Fibroblast of lung (primary cell): Measurements from ENCODE around the gene DYRK1A. TPM values are rescaled to one million over a fixed set of nuclear protein-coding genes. Genes with fewer than 3 reads are reported as not detected.

Experiments used
- DNase-seq, 2 donors: peaks; one replicate each; pipeline versions ENCODE4 v3.0.0 to v3.0.0-alpha.2; 2010; ENCODE audit warnings: low read depth in 2 of 2
- H2AFZ ChIP-seq: 2 replicates; pipeline ENCODE4 v1.5.1; 2012; ENCODE audit warnings: low read length, control low read depth, inconsistent platforms
- H3K27ac ChIP-seq: 2 replicates; pipeline ENCODE4 v1.5.1; 2011; ENCODE audit warnings: low read length, control low read depth; ENCODE audit not compliant: insufficient read depth
- H3K27me3 ChIP-seq: 2 replicates; pipeline ENCODE4 v1.5.1; 2011; ENCODE audit warnings: mild to moderate bottlenecking, low read length; ENCODE audit not compliant: control insufficient read depth, insufficient read depth
- H3K36me3 ChIP-seq: 2 replicates; pipeline ENCODE4 v1.5.1; 2011; ENCODE audit warnings: low read length; ENCODE audit not compliant: control insufficient read depth, insufficient read depth
- H3K4me1 ChIP-seq: 2 replicates; pipeline ENCODE4 v1.5.1; 2011; ENCODE audit warnings: low read length; ENCODE audit not compliant: control insufficient read depth, insufficient read depth; ENCODE audit errors: extremely low read depth
- H3K4me2 ChIP-seq: 2 replicates; pipeline ENCODE4 v1.5.1; 2011; ENCODE audit warnings: low read length, control low read depth; ENCODE audit not compliant: insufficient read depth; ENCODE audit errors: extremely low read depth
- H3K4me3 ChIP-seq, 4 experiments: fragments of 200-600 bp in 1 of 4; sonication (generic) in 1 of 4; replicated peaks in 1 of 4; 2 replicates each; pipeline ENCODE4 v1.5.1; 2011 to 2016; ENCODE audit warnings: low read length in 4 of 4, low read depth in 3 of 4, mild to moderate bottlenecking in 3 of 4, control low read depth in 2 of 4, inconsistent platforms in 1 of 4, mixed read lengths in 1 of 4; ENCODE audit not compliant: insufficient read depth in 1 of 4; ENCODE audit errors: control extremely low read depth in 1 of 4
- H3K79me2 ChIP-seq: 2 replicates; pipeline ENCODE4 v1.5.1; 2012; ENCODE audit warnings: mild to moderate bottlenecking, low read length, inconsistent platforms; ENCODE audit not compliant: control insufficient read depth, insufficient read depth
- H3K9ac ChIP-seq: 2 replicates; pipeline ENCODE4 v1.5.1; 2011; ENCODE audit warnings: mild to moderate bottlenecking, low read length, control low read depth; ENCODE audit not compliant: insufficient read depth
- H3K9me3 ChIP-seq: 2 replicates; pipeline ENCODE4 v1.5.1; 2012; ENCODE audit warnings: low read depth, low read length; ENCODE audit not compliant: control insufficient read depth, insufficient read depth
- H4K20me1 ChIP-seq: 2 replicates; pipeline ENCODE4 v1.5.1; 2011; ENCODE audit warnings: low read length; ENCODE audit not compliant: control insufficient read depth, insufficient read depth; ENCODE audit errors: extremely low read depth
- CTCF ChIP-seq, 2 donors: IDR thresholded peaks in 1 of 2; conservative IDR thresholded peaks in 1 of 2; 1 replicate in 1 of 2; 2 replicates in 1 of 2; pipeline ENCODE4 v1.5.1; 2011 to 2012; ENCODE audit warnings: low read length in 2 of 2, control low read depth in 1 of 2, inconsistent platforms in 1 of 2, low read depth in 1 of 2, mild to moderate bottlenecking in 1 of 2
- EZH2 ChIP-seq: IDR thresholded peaks from 2 replicates; pipeline ENCODE4 v1.5.1; 2012; ENCODE audit warnings: low read length, control low read depth, mild to moderate bottlenecking; ENCODE audit errors: missing control alignments
- polyA plus RNA-seq, 2 donors: library from polyadenylated mRNA; depleted of rRNA in 1 of 2; stranded (reverse) in 1 of 2; unstranded in 1 of 2; fragments of >200 nt; gene quantifications; 2 replicates each; pipeline ENCODE4 v1.2.1, GENCODE V29; 2011 to 2012; ENCODE audit warnings: missing spikeins in 1 of 2
- total RNA-seq: library from RNA; depleted of rRNA; stranded (reverse); fragments of >200 nt; gene quantifications from 2 replicates; pipeline ENCODE4 v1.2.1, GENCODE V29; 2014

DYRK1A gene
- total and polyA plus RNA-seq, 2 donors (not counting 1 experiment from before 2014, with no cell fraction given) = 45.9 to 64.1 TPM

- H3K9me3 ChIP-seq = no peaks in the 10 kb centered on the region
- H3K4me2 ChIP-seq = no peak overlapping the region
- no peak overlapping the region for H3K27ac ChIP-seq
- no peak for DNase-seq
- no peak for TF ChIP-seq EZH2
- TF ChIP-seq CTCF (conservative IDR thresholded peaks at IDR 0.05 in 1 of 2, IDR thresholded peaks at IDR 0.05 in 1 of 2; ENCODE audit: low read depth in 1 of 2, low read length in 2 of 2) = no peak
- no peaks in the 10 kb centered on the region for H3K27me3 ChIP-seq
- peaks cover 7% of the 10 kb centered on the region for H3K36me3 ChIP-seq
- peaks cover 5% of the 10 kb centered on the region for H3K79me2 ChIP-seq
- H3K4me1 ChIP-seq = no peaks in the 10 kb centered on the region
- H4K20me1 ChIP-seq = no peaks in the 10 kb centered on the region
- H2AFZ ChIP-seq = no peak overlapping the region
- no peak overlapping the region for H3K4me3 ChIP-seq
- H3K9ac ChIP-seq = no peak overlapping the region
Observed at GRCh38 chr21:37483776-37484175, 117.2 kb downstream of the DYRK1A start.

GRCh38 chr21:37484535-37485474, 118.2 kb downstream of the DYRK1A start:
- peaks cover 7% of the 10 kb centered on the region for H3K36me3 ChIP-seq
- H3K27me3 ChIP-seq = no peaks in the 10 kb centered on the region
- TF ChIP-seq EZH2 = no peak
- no peak for TF ChIP-seq CTCF (conservative IDR thresholded peaks at IDR 0.05 in 1 of 2, IDR thresholded peaks at IDR 0.05 in 1 of 2; ENCODE audit: low read depth in 1 of 2, low read length in 2 of 2)
- H3K4me1 ChIP-seq = no peaks in the 10 kb centered on the region
- no peak overlapping the region for H3K4me3 ChIP-seq
- H3K27ac ChIP-seq = no peak overlapping the region
- H4K20me1 ChIP-seq = no peaks in the 10 kb centered on the region
- no peaks in the 10 kb centered on the region for H3K9me3 ChIP-seq
- no peak overlapping the region for H3K9ac ChIP-seq
- H3K4me2 ChIP-seq = no peak overlapping the region
- peak in 1 of 2 donors; percentile 14 for DNase-seq
- H2AFZ ChIP-seq = no peak overlapping the region
- H3K79me2 ChIP-seq = peaks cover 1% of the 10 kb centered on the region

- H3K9me3 ChIP-seq = no peaks in the 10 kb centered on the region
- no peak overlapping the region for H3K9ac ChIP-seq
- H3K4me3 ChIP-seq = no peak overlapping the region
- H3K4me2 ChIP-seq = no peak overlapping the region
- TF ChIP-seq EZH2 = no peak
- no peak for TF ChIP-seq CTCF (conservative IDR thresholded peaks at IDR 0.05 in 1 of 2, IDR thresholded peaks at IDR 0.05 in 1 of 2; ENCODE audit: low read depth in 1 of 2, low read length in 2 of 2)
- H3K36me3 ChIP-seq = peaks cover 2% of the 10 kb centered on the region
- H4K20me1 ChIP-seq = no peaks in the 10 kb centered on the region
- H2AFZ ChIP-seq = no peak overlapping the region
- H3K4me1 ChIP-seq = no peaks in the 10 kb centered on the region
- no peaks in the 10 kb centered on the region for H3K79me2 ChIP-seq
- no peak for DNase-seq
- no peaks in the 10 kb centered on the region for H3K27me3 ChIP-seq
- H3K27ac ChIP-seq = no peak overlapping the region
Observed at GRCh38 chr21:37489553-37489952, 123.0 kb downstream of the DYRK1A start.
